Muscle layer of duodenum (tissue), 2 donors: ENCODE measurements around the gene KRTAP5-1.

ENCODE experiments used
- H3K27ac ChIP-seq: one replicate; pipeline ENCODE4 v1.7.0; 2013; ENCODE audit warnings: mild to moderate bottlenecking, low read length
- H3K27me3 ChIP-seq: one replicate; pipeline ENCODE4 v1.7.0; 2013; ENCODE audit warnings: low read depth, mild to moderate bottlenecking, control low read depth, low read length
- H3K36me3 ChIP-seq, 2 donors: one replicate each; pipeline ENCODE4 v1.7.0; 2013; ENCODE audit warnings: low read length in 2 of 2, control low read depth in 1 of 2, mild to moderate bottlenecking in 1 of 2; ENCODE audit not compliant: insufficient read depth in 2 of 2, control insufficient read depth in 1 of 2
- H3K4me1 ChIP-seq, 2 donors: one replicate each; pipeline ENCODE4 v1.7.0; 2013; ENCODE audit warnings: low read length in 2 of 2, mild to moderate bottlenecking in 2 of 2, control low read depth in 1 of 2, moderate library complexity in 1 of 2; ENCODE audit not compliant: insufficient read depth in 2 of 2, control insufficient read depth in 1 of 2
- H3K4me3 ChIP-seq, 2 donors: one replicate each; pipeline ENCODE4 v1.7.0; 2013; ENCODE audit warnings: low read length in 2 of 2, low read depth in 1 of 2, mild to moderate bottlenecking in 1 of 2
- H3K9me3 ChIP-seq, 2 donors: one replicate each; pipeline ENCODE4 v1.7.0; 2013; ENCODE audit warnings: low read length in 2 of 2, control low read depth in 1 of 2, mild to moderate bottlenecking in 1 of 2; ENCODE audit not compliant: control insufficient read depth in 1 of 2
- donor health status: healthy.

The KRTAP5-1 gene

DNA sequence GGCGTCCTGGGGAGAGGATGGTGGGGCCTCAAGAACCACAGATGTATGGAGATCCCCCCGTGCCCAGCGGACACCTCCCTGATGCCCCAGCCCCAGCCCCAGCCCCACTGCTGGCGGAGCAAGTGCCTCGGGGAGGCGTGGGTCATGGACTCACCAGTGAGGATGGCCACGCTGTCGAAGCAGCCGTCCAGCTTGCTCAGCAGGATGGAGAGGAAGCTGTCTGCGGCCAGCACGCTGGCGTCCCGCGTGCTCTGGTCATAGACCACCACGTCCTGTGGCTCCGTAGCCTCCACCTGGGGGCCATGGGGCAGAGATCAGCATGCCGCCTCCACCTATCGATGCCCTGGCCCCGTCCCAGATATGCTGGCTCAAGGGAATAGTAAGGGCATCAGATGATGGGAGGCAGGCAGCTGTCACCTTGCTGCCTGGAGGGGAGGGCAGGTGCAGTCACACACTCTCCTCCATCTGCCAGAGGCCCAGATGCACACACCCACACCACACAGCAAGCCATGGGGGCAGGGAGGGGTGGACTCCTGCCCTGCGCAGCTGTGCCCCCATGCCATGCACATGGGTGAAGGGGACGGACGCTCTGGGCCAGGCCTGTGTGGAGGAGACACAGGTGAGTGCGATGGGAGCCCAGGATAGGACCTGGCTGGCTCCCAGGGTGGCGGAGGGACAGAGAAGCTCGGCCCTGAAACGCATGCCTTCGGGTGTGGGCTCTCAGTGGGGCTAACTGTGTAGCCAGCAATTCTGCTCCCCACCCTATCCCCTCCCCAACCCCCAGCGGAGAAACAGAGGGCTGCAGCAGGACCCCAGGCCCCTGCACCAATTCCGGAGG is 21.2 kb downstream of the KRTAP5-1 start:
- no peak overlapping the region for H3K4me3 ChIP-seq
- no peaks in the 10 kb centered on the region for H3K27me3 ChIP-seq
- no peaks in the 10 kb centered on the region for H3K9me3 ChIP-seq
- H3K4me1 ChIP-seq: peaks cover 2 to 62% of the 10 kb centered on the region in 2 donors
- H3K36me3 ChIP-seq: peaks cover 0 to 12% of the 10 kb centered on the region in 2 donors
- H3K27ac ChIP-seq: no peak overlapping the region

DNA sequence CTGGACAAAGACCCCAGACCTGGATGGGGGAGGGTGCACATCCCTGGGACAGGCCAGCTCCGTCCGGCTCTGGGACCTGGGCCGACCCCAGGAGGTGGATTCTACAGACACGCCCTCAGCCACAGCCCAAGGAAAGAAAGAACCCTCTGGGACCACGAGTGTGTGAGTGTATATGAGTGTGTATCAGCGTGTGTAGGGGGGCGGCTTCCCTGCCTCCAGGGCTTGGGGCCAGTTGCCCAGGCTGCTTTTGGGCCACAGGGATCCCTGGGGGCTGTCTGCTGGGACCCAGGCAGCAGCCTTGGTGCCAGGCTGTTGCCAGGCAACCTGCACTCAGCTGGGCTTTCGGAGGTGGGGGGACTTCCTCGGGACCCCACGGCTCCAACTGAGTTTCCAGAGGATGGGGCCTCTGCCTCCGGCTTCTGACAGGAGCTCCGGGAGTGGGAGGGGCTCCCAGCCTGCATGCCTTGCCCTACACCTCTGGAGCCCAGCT is 21.9 kb downstream of the KRTAP5-1 start:
- Histone ChIP-seq H3K27ac (no peak overlapping the region), H3K36me3 (peaks cover 0 to 12% of the 10 kb centered on the region in 2 donors), H3K4me1 (peaks cover 7 to 62% of the 10 kb centered on the region in 2 donors), H3K9me3 (no peaks in the 10 kb centered on the region), H3K27me3 (no peaks in the 10 kb centered on the region), H3K4me3 (no peak overlapping the region)

DNA sequence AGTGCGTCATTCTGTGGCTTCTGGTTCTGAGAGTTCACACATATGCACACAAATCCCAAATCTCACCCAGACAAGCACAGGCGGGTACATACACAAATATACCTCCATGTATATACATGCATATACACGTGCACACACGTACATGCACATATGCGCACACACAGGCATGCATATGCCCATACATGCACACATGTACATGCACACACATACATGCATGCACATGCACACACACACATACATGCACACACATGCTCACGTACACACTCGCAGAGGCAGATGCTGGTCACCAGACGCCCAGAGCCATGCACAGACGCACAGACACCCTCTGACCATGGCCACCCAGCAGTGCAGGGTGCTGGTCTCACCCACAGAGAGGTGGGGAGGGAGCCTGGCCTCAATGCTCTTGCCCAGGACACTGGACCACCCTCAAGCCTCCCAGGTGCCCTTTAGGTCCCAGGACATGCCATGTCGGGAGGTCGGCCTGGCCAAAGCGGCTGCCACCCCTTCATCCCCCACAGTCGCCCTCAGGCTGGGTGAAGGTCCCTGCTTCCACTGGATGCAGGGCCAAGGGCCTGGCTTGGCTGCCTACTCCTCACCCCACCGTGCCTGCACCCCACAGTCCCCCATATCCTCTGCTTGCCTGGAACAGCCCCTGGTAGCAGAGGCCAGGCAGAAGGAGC is 22.5 kb downstream of the KRTAP5-1 start:
- no peaks in the 10 kb centered on the region for H3K27me3 ChIP-seq

DNA sequence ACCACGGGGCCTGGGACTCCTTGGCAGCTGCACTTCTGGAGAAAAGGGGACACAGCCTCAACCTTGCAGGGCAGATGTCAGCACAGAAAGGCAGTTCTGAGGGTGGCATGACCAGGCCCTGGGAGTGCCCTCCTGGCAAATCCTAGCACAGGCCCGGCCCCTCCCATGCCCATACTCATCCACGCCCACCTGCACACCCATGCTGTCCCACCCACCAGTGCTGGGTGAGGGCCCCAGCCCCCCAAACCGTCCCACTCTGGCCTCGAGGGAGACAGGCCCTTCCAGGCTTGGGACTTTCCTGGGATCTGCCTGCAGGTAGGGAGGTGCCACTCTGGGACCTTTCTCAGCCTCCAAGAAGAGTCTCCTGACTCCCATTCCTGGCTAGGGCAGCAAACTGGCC is 23.1 kb downstream of the KRTAP5-1 start:
- Histone ChIP-seq H3K9me3 (no peaks in the 10 kb centered on the region), H3K27ac (no peak overlapping the region), H3K4me3 (no peak overlapping the region), H3K4me1 (peaks cover 5 to 52% of the 10 kb centered on the region in 2 donors), H3K36me3 (peaks cover 0 to 12% of the 10 kb centered on the region in 2 donors), H3K27me3 (no peaks in the 10 kb centered on the region)

More for the DNA sequence above, 22.5 kb downstream of the KRTAP5-1 start:
- peaks cover 5 to 56% of the 10 kb centered on the region in 2 donors for H3K4me1 ChIP-seq
- H3K4me3 ChIP-seq: no peak overlapping the region
- no peak overlapping the region for H3K27ac ChIP-seq
- peaks cover 0 to 12% of the 10 kb centered on the region in 2 donors for H3K36me3 ChIP-seq
- H3K9me3 ChIP-seq: no peaks in the 10 kb centered on the region

DNA sequence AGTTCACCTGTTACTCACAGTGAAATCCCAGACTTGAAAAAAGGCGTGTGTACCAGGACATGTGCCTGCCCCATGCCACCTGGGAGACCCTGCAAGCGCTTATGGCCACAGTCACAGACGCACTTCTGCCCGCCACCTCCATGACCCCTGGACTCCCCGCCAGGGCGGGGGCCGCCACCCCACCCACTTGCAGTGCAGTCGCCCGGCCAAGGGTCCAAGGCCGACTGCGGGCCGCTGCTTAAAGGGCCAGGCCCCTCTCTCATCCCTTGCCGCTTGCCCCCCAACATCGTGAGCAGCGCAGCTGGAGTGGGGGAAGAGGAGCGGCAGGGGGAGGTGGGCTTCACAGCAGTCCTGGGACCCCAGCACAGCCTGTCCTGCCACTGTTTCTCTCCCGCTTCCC is 23.8 kb downstream of the KRTAP5-1 start:
- peaks cover 5 to 51% of the 10 kb centered on the region in 2 donors for H3K4me1 ChIP-seq
- H3K27me3 ChIP-seq: no peaks in the 10 kb centered on the region
- peaks cover 0 to 12% of the 10 kb centered on the region in 2 donors for H3K36me3 ChIP-seq

DNA sequence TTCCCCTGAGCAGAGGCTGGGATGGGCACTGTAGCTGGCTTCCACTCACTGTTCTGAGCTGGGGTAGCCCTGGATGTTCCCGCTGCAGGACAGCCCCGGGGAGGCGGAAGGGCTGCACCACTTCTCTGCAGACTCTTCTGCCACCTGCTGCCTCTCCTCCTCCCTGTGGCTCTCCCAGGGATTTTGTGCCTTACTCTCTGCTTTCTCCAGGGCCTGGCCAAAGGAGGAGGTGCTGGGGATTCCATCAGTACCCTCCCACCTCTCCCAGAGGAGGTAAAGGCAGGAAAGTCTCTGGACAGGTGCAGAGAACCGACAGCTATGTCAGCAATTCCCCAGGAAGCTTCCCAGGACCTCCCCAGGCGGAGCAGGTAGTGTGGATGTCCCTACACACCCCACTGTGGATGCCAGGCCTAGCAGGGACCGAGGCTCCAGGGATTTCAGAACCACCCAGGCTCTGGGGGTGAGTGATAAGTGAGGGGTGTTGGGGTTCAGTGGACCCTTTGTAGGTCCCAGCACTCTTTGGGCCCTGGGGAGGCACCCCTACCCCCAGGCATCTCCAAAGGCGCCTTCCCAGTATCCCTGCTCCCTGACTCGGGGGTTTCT is 24.3 kb downstream of the KRTAP5-1 start:
- H3K27me3 ChIP-seq: no peaks in the 10 kb centered on the region
- H3K27ac ChIP-seq: no peak overlapping the region
- peaks cover 0 to 12% of the 10 kb centered on the region in 2 donors for H3K36me3 ChIP-seq
- H3K4me1 ChIP-seq: peaks cover 5 to 47% of the 10 kb centered on the region in 2 donors
- H3K4me3 ChIP-seq: no peak overlapping the region
- H3K9me3 ChIP-seq: no peaks in the 10 kb centered on the region

More for the DNA sequence above, 23.8 kb downstream of the KRTAP5-1 start:
- H3K4me3 ChIP-seq: no peak overlapping the region
- H3K9me3 ChIP-seq: no peaks in the 10 kb centered on the region
- no peak overlapping the region for H3K27ac ChIP-seq

DNA sequence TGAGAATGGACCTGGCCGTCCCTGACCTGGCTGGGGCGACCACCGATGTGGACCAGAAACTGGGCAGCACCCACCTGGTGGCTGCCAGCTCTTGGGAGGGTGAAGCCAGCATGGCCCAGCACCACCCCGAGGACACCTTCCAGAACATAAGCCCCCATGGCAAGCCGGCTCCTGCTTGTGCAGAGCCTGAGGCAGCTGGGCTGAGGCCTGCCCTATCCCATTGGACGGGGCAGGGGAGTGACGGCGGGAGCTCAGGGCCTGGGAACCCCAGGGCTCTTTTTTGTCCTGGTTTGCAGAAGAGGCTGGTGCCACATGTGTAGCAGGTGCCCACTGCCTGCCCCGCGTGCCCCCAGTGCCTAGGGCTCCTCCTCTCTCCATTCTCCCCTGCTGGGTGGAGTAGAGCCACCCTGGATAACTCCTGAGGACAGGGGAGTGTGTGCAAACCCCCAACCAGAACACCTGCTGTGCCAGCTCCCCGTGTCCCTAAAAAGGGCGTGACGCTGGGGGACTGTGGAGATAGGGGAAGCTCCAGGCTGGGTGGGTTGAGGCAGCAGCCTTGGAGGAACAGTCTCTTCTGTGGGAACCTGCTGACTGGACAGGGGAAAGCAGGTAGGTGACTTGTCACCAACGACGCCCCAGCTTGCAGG is 25.0 kb downstream of the KRTAP5-1 start:
- H3K4me1 ChIP-seq: peaks cover 5 to 41% of the 10 kb centered on the region in 2 donors
- no peaks in the 10 kb centered on the region for H3K27me3 ChIP-seq
- peak overlapping the region; percentile 72 for H3K27ac ChIP-seq
- no peak overlapping the region for H3K4me3 ChIP-seq
- H3K36me3 ChIP-seq: peaks cover 0 to 12% of the 10 kb centered on the region in 2 donors
- no peaks in the 10 kb centered on the region for H3K9me3 ChIP-seq

DNA sequence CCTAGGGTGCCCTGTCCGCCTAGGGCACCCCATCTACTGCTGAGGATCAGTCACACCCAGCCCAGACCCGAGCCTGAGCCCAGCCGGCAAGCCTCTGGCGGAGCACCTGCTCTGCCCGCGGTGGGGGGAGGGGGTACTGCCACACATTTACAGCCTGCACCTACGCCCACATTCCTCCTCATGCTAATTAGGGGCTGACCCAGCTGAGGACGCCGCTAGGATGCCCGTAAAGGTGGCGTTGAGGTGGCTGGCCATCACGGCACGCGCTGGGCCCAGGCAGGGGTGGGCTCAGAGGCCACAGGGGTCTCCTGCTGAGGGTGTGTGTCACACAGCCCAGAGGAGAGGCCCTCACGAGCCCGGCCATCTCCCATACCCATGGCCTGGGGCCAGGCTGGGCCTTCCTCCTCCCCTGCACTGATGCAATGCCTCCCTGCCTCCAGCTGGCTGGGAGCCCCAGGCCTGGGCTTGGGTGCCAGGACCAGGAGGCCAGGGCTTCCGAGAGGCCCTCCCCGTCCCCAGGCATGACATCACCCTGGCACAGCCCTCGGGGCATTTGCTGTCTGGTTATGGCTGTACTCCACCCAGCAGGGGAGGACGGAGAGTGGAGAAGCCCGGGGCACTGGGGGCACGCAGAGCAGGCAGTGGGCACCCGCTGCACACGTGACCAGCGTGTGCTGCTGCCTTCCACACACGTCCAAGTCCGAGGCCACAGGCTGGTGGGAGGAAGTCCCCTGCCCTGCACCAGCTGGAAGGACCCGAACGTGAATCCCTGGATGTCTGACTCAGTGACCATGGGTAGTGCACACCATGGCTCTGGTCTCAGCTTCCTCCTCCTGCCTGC is 25.8 kb downstream of the KRTAP5-1 start:
- peaks cover 0 to 12% of the 10 kb centered on the region in 2 donors for H3K36me3 ChIP-seq
- H3K27me3 ChIP-seq: no peaks in the 10 kb centered on the region
- H3K4me3 ChIP-seq: peak overlapping the region in 1 of 2 donors; percentile 43

DNA sequence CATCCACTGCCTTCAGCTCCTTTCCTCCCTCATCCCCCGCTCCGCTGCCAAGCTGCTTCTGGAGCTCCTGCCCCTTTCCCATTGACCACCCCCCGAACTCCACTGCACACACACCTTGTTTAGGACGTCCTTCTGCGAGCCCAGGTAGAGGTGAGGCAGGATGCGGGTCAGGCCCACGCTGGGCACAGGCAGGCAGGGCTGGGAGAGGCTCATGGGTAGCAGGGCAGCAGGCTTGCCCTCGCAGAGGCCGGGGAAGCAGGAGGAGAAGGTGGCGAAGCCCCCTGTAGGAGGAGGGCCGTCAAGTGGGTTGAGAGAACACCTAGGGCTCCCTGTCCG is 26.3 kb downstream of the KRTAP5-1 start:
- peak overlapping the region in 1 of 2 donors; percentile 43 for H3K4me3 ChIP-seq
- peaks cover 5 to 27% of the 10 kb centered on the region in 2 donors for H3K4me1 ChIP-seq
- peaks cover 0 to 12% of the 10 kb centered on the region in 2 donors for H3K36me3 ChIP-seq
- H3K27ac ChIP-seq: peak overlapping the region; percentile 72
- no peaks in the 10 kb centered on the region for H3K9me3 ChIP-seq
- no peaks in the 10 kb centered on the region for H3K27me3 ChIP-seq

More for the DNA sequence above, 25.8 kb downstream of the KRTAP5-1 start:
- H3K4me1 ChIP-seq: peaks cover 5 to 33% of the 10 kb centered on the region in 2 donors
- H3K27ac ChIP-seq: peak overlapping the region; percentile 72
- no peaks in the 10 kb centered on the region for H3K9me3 ChIP-seq
